K562 treated with DMSO at 1 percent for 48 hours (cell line): ENCODE data around the gene PHF3. TPM values are rescaled to one million over a fixed set of nuclear protein-coding genes. Genes with fewer than 3 reads are reported as not detected.

Source experiments
- total RNA-seq: library from RNA; unstranded; fragments of 300-600 nt; gene quantifications from 2 replicates; pipeline ENCODE4 v1.2.3, GENCODE V29; 2022; ENCODE audit warnings: low replicate concordance; ENCODE audit errors: extremely low read depth

PHF3 gene, protein sequence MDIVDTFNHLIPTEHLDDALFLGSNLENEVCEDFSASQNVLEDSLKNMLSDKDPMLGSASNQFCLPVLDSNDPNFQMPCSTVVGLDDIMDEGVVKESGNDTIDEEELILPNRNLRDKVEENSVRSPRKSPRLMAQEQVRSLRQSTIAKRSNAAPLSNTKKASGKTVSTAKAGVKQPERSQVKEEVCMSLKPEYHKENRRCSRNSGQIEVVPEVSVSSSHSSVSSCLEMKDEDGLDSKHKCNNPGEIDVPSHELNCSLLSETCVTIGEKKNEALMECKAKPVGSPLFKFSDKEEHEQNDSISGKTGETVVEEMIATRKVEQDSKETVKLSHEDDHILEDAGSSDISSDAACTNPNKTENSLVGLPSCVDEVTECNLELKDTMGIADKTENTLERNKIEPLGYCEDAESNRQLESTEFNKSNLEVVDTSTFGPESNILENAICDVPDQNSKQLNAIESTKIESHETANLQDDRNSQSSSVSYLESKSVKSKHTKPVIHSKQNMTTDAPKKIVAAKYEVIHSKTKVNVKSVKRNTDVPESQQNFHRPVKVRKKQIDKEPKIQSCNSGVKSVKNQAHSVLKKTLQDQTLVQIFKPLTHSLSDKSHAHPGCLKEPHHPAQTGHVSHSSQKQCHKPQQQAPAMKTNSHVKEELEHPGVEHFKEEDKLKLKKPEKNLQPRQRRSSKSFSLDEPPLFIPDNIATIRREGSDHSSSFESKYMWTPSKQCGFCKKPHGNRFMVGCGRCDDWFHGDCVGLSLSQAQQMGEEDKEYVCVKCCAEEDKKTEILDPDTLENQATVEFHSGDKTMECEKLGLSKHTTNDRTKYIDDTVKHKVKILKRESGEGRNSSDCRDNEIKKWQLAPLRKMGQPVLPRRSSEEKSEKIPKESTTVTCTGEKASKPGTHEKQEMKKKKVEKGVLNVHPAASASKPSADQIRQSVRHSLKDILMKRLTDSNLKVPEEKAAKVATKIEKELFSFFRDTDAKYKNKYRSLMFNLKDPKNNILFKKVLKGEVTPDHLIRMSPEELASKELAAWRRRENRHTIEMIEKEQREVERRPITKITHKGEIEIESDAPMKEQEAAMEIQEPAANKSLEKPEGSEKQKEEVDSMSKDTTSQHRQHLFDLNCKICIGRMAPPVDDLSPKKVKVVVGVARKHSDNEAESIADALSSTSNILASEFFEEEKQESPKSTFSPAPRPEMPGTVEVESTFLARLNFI (N-terminal part only)
- not detected in 2 replicates for total RNA-seq

DNA sequence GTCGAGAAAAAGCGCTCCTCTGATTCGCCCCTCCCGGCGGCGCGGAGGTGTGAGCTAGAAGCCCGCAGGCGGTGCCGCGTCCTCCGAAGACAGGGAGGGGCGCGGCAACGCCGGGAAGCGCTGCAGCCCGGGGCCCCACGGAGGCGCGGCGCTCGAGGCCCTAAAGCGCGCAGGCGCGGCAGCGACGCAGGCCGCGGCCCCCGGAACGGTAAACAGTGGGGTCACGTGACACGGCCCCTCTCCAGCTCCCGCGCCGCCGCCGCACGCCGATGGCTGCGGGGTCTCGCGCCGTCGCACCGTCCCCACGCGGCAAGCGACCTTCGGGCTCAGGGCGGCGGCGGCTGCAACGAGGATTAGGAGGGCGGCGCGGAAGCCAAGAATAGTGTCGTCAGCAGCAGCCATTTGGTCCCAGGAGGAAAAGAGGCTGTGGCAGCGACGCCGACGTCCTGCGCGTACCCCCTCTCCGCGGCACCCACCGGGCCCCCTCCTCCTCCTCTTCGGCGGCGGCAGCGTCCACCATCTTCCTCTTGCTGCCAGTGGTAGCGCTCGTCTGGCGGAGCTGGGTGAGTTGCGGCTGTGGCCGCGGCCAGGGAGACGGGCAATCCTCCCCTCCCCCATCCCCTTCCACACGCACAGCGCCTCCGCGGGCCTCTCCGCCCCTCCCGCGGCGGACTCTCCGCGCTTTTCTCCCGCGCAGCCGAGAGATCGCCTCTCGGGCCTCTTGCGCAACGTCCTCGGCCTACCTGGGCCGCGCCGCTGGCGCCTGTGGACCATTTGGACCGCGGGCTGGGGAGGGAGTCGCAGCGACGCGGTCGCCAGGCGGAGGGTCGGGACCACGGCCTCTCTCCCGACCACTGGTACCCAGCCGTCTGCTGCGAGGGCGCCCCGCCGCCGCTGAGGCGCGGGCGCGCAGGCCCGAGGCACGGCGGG lies at the start of gene PHF3:
TSS of gene PHF3 (plus strand) at position 215 of the 930 bp plus-strand sequence. CDS start 10,750 bp downstream, outside the sequence.

Other genes with a start within 250 kb of the PHF3 start
- not detected in 2 replicates for gene PTP4A1, start 63.3 kb upstream of the PHF3 start, total RNA-seq